GM21381 (cell line): ENCODE results near the gene AMY2A.
"Not testable (repeated sequence)": the region's sequence is repeated elsewhere in the genome, so short reads cannot be mapped to it uniquely, and the experiment has no call there.

ENCODE experiments used
- ATAC-seq: cut with Tn5 transposase; IDR thresholded peaks from one replicate; pipeline ENCODE4 v1.9.1; 2021; ENCODE audit warnings: mild to moderate bottlenecking, moderate library complexity; ENCODE audit not compliant: unreplicated experiment

The AMY2A gene

GRCh38 chr1:103616994-103617477 lies at the start of gene AMY2A:
TSS of gene AMY2A (plus strand) at chr1:103617427. CDS start at chr1:103617441, 14 bp downstream.
- ATAC-seq = not testable (repeated sequence)

GRCh38 chr1:103569493-103569892 lies 47.7 kb upstream of the AMY2A start:
- no peak for ATAC-seq

- ATAC-seq = not testable (repeated sequence)
These were observed 45.9 kb upstream of the AMY2A start, which contains the start of gene AMY2B for GRCh38 chr1:103571289-103571688. TSS of gene AMY2B (plus strand) at chr1:103571589. CDS start at chr1:103571603, 14 bp downstream.

GRCh38 chr1:103576065-103576464 lies 41.2 kb upstream of the AMY2A start:
- no peak for ATAC-seq

GRCh38 chr1:103576784-103577183 lies 40.4 kb upstream of the AMY2A start:
- ATAC-seq = not testable (repeated sequence)

GRCh38 chr1:103582464-103582863 lies 34.8 kb upstream of the AMY2A start:
- ATAC-seq = no peak

GRCh38 chr1:103583887-103584286 lies 33.3 kb upstream of the AMY2A start:
- no peak for ATAC-seq

GRCh38 chr1:103584537-103584936 lies 32.7 kb upstream of the AMY2A start:
- no peak for ATAC-seq

- not testable (repeated sequence) for ATAC-seq
These were observed 14.5 kb upstream of the AMY2A start for GRCh38 chr1:103602740-103603139.

GRCh38 chr1:103616362-103616761 lies 865 bp upstream of the AMY2A start:
- no peak for ATAC-seq

- ATAC-seq = not testable (repeated sequence)
These were observed 10.2 kb downstream of the AMY2A start for GRCh38 chr1:103627436-103627835.

- not testable (repeated sequence) for ATAC-seq
These were observed 24.0 kb downstream of the AMY2A start for GRCh38 chr1:103641194-103641593.

- not testable (repeated sequence) for ATAC-seq
These were observed 26.7 kb downstream of the AMY2A start for GRCh38 chr1:103643908-103644307.

- not testable (repeated sequence) for ATAC-seq
These were observed 33.1 kb downstream of the AMY2A start for GRCh38 chr1:103650305-103650704.

GRCh38 chr1:103650889-103651288 lies 33.7 kb downstream of the AMY2A start:
- not testable (repeated sequence) for ATAC-seq

GRCh38 chr1:103654133-103654532 lies 36.9 kb downstream of the AMY2A start:
- ATAC-seq = not testable (repeated sequence)

- ATAC-seq = not testable (repeated sequence)
These were observed 38.2 kb downstream of the AMY2A start, which contains the start of gene AMY1A for GRCh38 chr1:103655460-103655859. TSS of gene AMY1A (plus strand) at chr1:103655760. CDS start at chr1:103656331, 571 bp downstream.
